Measurements from ENCODE around the gene ADIRF. TPM values are rescaled to one million over a fixed set of nuclear protein-coding genes. Genes with fewer than 3 reads are reported as not detected.
A peak's percentile ranks its signal among the peaks of the same experiment; 100 is the strongest.
"Not testable (repeated sequence)": the region's sequence is repeated elsewhere in the genome, so short reads cannot be mapped to it uniquely, and the experiment has no call there.

The ADIRF gene
- 46.1 TPM for total RNA-seq

GRCh38 chr10:86968271-86968993 is at the start of gene ADIRF:
Gene ADIRF, plus strand, starts transcription at chr10:86968482. Its CDS starts 63 bp downstream, at chr10:86968545.
- ATAC-seq, result peak; percentile 28

- ATAC-seq, result no peak
Observed at GRCh38 chr10:86922553-86922961, 45.7 kb upstream of the ADIRF start.

- no peak for ATAC-seq
Observed at GRCh38 chr10:86929468-86930380, 38.6 kb upstream of the ADIRF start.

GRCh38 chr10:86931872-86932271 is 36.4 kb upstream of the ADIRF start:
- ATAC-seq, result no peak

- ATAC-seq, result no peak
Observed at GRCh38 chr10:86932674-86933073, 35.6 kb upstream of the ADIRF start.

DNA sequence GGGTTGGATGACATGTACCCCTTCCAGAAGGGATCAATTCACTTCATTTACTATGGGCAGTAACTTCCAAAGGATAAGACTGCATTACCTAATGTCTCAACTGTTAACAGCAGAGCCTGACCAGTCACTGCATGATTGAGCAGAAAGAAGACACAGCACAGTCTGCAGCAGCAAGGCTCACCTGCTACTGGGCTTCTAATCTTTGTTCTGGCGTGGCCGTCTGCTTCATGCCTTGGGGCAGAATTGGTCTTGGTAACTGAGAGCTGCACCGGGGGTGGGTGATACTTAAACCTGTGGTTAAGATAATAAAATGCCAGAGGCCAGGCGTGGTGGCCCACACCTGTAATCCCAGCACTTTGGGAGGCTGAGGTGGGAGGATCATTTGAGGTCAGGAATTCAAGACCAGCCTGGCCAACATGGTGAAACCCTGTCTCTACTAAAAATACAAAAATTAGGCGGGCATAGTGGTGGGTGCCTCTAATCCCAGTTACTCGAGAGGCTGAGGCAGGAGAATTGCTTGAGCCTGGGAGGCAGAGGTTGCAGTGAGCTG is 34.0 kb upstream of the ADIRF start:
- not testable (repeated sequence) for ATAC-seq

GRCh38 chr10:86936661-86937501 is 31.4 kb upstream of the ADIRF start:
- no peak for ATAC-seq

DNA sequence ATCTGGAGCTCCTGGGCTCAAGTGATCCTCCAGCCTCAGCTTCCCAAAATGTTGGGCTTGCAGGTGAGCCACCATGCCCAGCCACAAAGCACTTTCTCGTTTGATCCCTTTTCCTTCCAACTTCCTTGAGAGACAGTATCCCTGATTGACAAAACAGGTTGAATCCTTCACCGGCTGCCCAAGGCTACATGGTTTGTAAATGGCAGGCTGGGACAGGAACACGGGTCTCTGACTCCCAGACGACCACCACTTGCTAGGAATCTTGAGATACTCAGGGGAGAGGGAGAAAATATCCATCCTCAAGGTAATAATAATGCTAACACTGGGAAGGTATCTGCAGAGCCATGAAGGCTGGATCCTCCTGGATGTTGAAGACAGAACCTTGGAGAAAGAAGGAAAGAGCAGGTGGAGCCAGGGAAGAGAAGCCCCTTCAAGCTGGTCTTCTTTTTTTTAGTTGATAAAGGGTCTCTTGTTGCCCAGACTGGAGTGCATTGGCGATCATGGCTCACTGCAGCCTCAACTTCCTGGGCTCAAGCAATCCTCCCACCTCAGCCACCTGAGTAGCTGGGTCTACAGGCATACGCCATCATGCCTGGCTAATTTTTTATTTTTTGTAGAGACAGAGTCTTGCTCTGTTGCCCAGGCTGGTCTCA is 30.7 kb upstream of the ADIRF start:
- ATAC-seq, result no peak

DNA sequence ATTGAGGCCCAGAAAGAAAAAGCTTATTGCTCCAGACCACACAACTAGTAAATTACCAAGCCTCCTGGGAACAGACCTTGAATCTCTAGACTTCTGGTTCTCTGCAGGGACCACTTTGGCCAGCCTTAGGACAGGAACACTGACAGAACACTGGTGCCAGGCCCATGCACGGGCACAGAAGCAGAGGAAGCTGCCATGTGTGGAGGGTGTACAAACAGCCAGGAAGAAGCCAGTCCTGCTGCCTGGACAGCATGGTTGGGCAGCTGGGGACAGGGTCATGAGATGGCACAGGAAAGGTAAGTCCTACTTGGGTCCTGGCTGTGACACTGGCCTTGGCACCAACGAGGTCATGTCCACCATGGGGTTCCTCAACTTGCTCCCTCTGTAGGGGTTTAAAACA is 30.0 kb upstream of the ADIRF start:
- ATAC-seq, result no peak

GRCh38 chr10:86940076-86940475 is 28.2 kb upstream of the ADIRF start:
- ATAC-seq, result not testable (repeated sequence)

- ATAC-seq, result no peak
Observed at GRCh38 chr10:86940677-86941076, 27.6 kb upstream of the ADIRF start.

GRCh38 chr10:86941426-86941825 is 26.9 kb upstream of the ADIRF start:
- no peak for ATAC-seq

DNA sequence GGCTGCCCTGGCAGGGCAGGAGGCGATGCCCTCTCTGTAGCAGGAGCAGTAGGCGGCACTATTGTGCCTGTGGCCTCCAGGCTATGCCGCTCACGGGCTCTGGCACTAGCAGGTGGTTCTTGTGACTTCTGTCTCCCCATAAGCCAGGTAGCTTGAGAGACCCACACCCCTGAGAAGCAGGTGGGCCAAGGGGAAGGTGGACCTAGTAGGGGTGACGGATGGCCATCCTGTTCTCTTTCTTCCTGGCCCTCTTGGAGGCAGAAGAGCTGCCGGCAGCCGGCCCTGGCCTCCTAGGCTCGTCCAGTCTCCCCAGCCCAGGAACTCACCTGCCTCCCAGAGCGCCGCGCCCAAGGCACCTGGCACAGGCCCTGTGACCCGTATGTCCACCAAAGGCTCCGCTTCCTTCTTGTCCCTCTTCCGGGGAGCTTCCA is 26.3 kb upstream of the ADIRF start:
- ATAC-seq, result no peak

DNA sequence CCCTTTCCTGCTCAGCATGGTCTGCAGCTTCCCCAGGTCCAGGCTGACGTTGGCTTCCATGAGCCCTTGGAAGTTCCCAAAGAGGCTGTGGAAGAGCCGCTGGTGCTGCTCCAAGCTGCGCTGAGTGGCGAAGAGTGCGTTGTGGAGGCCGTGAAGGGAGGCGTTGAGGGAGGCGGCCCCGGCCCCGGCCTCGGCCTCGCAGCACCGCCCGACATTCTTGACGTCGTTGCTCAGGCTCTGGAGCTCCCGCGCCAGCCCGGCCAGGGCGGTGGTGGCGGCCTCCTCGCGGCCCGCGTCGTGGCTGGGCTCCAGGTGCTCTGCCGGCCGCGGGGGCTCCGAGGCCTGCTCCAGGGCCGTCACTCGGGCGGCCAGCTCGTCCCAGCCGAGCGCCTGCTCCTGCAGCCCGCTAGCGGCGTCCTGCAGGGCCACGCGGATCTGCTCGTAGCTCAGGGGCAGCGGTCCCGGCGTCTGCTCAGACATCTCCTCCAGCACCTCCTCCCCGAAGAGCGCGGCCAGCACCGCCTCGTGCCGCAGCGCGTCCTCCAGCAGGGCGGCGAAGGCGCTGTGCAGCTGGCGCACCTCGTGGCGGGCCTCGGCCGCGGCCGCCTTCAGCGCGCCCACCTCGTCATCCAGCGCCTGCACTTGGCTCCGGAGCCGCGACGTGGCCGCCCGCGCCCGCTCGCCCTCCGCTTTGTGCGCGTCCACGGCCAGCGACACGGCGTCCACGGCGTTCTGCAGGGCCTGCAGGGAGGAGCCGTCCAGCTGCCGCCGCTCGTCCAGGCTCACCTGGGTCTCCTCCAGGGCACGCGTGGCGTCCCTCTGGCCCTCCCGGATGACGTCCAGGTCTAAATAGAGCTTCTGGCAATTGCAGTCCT is 25.6 kb upstream of the ADIRF start:
- ATAC-seq, result no peak

GRCh38 chr10:86943316-86944030 is 24.8 kb upstream of the ADIRF start:
- no peak for ATAC-seq

DNA sequence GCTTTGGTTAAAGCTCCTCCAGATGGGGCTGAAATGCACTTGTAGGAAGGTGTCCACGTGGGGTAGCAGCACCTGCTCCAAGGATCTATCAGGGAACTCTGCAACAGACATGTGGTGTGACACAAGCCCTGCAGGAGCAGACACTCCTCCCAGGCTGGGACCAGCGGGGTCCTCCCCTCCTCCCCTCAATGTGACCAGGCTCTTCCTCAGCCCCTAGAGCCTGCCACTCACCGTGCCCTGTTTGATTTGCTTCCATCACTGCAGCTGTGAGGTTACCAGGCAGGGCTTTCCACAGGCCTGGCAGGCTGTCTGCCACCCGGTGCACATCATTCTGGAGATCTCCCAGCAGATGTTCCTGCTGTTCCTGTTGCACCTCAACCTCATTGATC is 24.3 kb upstream of the ADIRF start:
- no peak for ATAC-seq

DNA sequence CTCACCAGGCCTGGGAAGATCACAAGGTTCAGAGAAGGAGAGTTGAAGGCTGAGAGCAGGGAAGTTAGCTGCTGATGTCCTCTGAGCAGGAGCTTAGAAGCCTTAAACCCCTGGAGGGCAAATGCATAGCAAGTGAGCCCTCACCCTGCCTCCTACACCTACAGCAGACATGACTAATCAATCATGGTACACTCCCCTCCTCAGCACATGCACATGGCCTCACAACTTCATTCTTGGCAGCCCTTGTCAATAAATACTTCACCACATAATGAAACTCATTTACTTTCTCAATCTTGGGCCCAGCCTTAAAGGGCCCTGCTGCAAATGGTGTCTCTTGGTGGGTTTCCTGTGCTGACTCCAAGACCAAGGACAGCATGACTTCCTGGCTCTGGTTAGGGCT is 23.8 kb upstream of the ADIRF start:
- ATAC-seq, result peak; percentile 55

- ATAC-seq, result no peak
Observed at GRCh38 chr10:86944907-86945306, 23.4 kb upstream of the ADIRF start.

GRCh38 chr10:86945361-86946212 is 22.7 kb upstream of the ADIRF start:
- ATAC-seq, result no peak

Data from esophagus mucosa (tissue), 1 donor.